Hypothalamus (tissue), 51 donors: ENCODE results near the gene RER1.

Source experiments
- DNase-seq, 51 donors: peaks; one replicate each; lab custom pipeline; 2025; lab: John Stamatoyannopoulos, UW

Gene RER1

GRCh38 chr1:2352897-2353550 lies 38.6 kb upstream of the RER1 start:
- DNase-seq = no peak

GRCh38 chr1:2353551-2354438 lies 37.8 kb upstream of the RER1 start:
- no peak for DNase-seq

GRCh38 chr1:2354511-2355372 lies 36.9 kb upstream of the RER1 start:
- no peak for DNase-seq

- DNase-seq = no peak
Observed at GRCh38 chr1:2355373-2356261, 36.0 kb upstream of the RER1 start.

GRCh38 chr1:2356401-2356800 lies 35.2 kb upstream of the RER1 start:
- DNase-seq = no peak

- no peak for DNase-seq
Observed at GRCh38 chr1:2356911-2357845, 34.5 kb upstream of the RER1 start.

- no peak for DNase-seq
Observed at GRCh38 chr1:2358072-2358471, 33.6 kb upstream of the RER1 start.

- DNase-seq = no peak
Observed at GRCh38 chr1:2358651-2359640, 32.7 kb upstream of the RER1 start.

GRCh38 chr1:2360588-2361364 lies 30.9 kb upstream of the RER1 start:
- no peak for DNase-seq

GRCh38 chr1:2363847-2364513 lies 27.7 kb upstream of the RER1 start:
- no peak for DNase-seq

GRCh38 chr1:2368053-2368744 lies 23.4 kb upstream of the RER1 start:
- no peak for DNase-seq

GRCh38 chr1:2372551-2373490 lies 18.8 kb upstream of the RER1 start:
- DNase-seq = no peak

- no peak for DNase-seq
Observed at GRCh38 chr1:2373551-2374251, 17.9 kb upstream of the RER1 start.
